Measurements from ENCODE around the gene GLYATL1B. TPM values are rescaled to one million over a fixed set of nuclear protein-coding genes. Genes with fewer than 3 reads are reported as not detected.
"Not testable (repeated sequence)": the region's sequence is repeated elsewhere in the genome, so short reads cannot be mapped to it uniquely, and the experiment has no call there.

GLYATL1B gene
- total RNA-seq, 1 experiment from 2014 or later: not detected

DNA sequence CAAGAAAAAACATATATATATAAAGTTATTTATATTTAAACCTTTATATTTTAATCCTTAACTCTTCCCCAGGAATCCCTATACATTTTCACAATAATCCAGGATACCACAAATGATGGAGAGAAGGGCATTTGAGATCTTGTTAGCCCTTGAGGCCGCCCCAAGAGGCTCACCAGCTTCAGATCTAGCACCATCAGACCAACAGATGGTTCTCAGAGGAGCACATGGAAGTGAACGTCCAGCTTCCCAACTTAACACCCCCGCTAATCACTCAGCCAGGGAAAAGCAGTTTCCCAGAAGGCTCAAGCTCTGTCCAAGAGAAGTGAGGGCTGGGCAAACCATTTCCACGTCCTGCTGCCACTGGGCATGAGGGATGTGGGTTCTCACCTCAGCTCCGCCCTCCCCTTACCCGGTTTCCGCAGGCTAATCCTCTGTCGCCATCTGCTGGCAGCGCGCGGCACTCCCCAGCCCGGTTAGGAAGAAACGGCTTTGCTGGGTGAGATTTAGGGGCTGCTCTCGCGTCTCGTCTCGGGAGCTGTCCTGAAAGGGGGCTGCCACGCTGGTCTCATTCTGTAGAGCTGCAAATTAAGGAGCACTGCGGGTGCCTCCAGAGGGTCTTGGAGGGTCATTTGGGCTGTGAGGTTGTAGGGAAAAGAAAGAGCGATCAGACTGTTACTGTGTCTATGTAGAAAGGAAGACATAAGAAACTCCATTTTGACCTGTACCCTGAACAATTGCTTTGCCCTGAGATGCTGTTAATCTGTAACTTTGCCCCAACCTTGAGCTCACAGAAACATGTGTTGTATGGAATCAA, 49.7 kb downstream of the GLYATL1B start:
- POLR2A ChIA-PET: interaction anchor here (0.7 kb wide), 1 partner anchor 9 kb away, joined by 3 read pairs; no protein-coding TSS in a partner anchor
- CTCF ChIA-PET: interaction anchor here (0.7 to 1.7 kb wide), 18 partner anchors 8 to 612 kb away, joined by 3 to 16 read pairs (median 4); partner anchors contain the start of gene FAM111B
- DNase-seq (ENCODE audit: low read depth, low spot score) (peak; percentile 49), ATAC-seq (peak; percentile 100)
- Histone ChIP-seq H3K9me3 (ENCODE audit: control insufficient read depth in 1 of 2, insufficient read depth in 1 of 2, low read depth in 1 of 2, low read length in 2 of 2) (peaks cover 0 to 10% of the 10 kb centered on the region in 2 experiments; a peak in 2 of 4 replicates), H3K9me2 (ENCODE audit: insufficient read depth) (no peaks in the 10 kb centered on the region), H3K36me3 (ENCODE audit: control insufficient read depth in 1 of 2, insufficient read depth in 2 of 2, low read length in 2 of 2) (0 out of 4 replicates have a peak, but pooled peaks cover 0 to 6% of the 10 kb centered on the region in 2 experiments), H3K4me2 (ENCODE audit: low read length) (peak overlapping the region; percentile 60), H3K79me2 (ENCODE audit: insufficient read depth, low read length) (no peaks in the 10 kb centered on the region), H3K27me3 (ENCODE audit: insufficient read depth, low read length) (no peaks in the 10 kb centered on the region), H3K27ac (ENCODE audit: low read depth, low read length) (no peak overlapping the region), H2AFZ (ENCODE audit: low read depth, low read length, poor library complexity, severe bottlenecking) (peak overlapping the region; percentile 77), H3K4me1 (ENCODE audit: control insufficient read depth in 1 of 2, insufficient read depth in 2 of 2, low read length in 2 of 2) (peaks cover 0 to 6% of the 10 kb centered on the region in 2 experiments; a peak in 2 of 4 replicates), H4K20me1 (ENCODE audit: insufficient read depth) (no peaks in the 10 kb centered on the region), H3K4me3 (replicated peaks in 1 of 2; ENCODE audit: low read depth in 1 of 2, low read length in 2 of 2) (0 out of 4 replicates have a peak overlapping the region, but pooled peaks of 1 of the 2 experiments have one; percentile 17), H3K9ac (ENCODE audit: low read length) (no peak overlapping the region)
- intact Hi-C loops (cut with micrococcal nuclease): loop anchor here (1.0 to 5.0 kb wide), 4 partner anchors 39 to 349 kb away; no protein-coding TSS in a partner anchor
- RAD21 ChIA-PET (ENCODE audit: low non-redundant PET in 1 of 2, low total read pairs in 2 of 2, uncharacterized antibody in 2 of 2, unreplicated experiment in 2 of 2): interaction anchor here (1.1 to 1.8 kb wide), 2 partner anchors 29 to 77 kb away, joined by 3 to 5 read pairs; partner anchors contain the start of gene FAM111B (in 1 of the 2)
- no peak for TF ChIP-seq ZFX (IDR thresholded peaks at IDR 0.05)
- TF ChIP-seq EGR1 (IDR thresholded peaks at IDR 0.05; ENCODE audit: low read depth): no peak
- peak; percentile 90 for TF ChIP-seq RAD21 (IDR thresholded peaks at IDR 0.05; ENCODE audit: low read depth)
- TF ChIP-seq TCF7L2 (IDR thresholded peaks at IDR 0.05; ENCODE audit: borderline replicate concordance, extremely low read depth, insufficient read depth, insufficient read length): no peak
- TF ChIP-seq EZH2phosphoT487 (IDR thresholded peaks at IDR 0.05; ENCODE audit: borderline replicate concordance): no peak
- peak; percentile 55 for TF ChIP-seq YY1 (IDR thresholded peaks at IDR 0.05; ENCODE audit: extremely low read depth, insufficient replicate concordance, low read depth, low read length)
- TF ChIP-seq MAX (IDR thresholded peaks at IDR 0.05): peak; percentile 21; the same call in 1 of the 2 replicates
- TF ChIP-seq, protein P1, sequence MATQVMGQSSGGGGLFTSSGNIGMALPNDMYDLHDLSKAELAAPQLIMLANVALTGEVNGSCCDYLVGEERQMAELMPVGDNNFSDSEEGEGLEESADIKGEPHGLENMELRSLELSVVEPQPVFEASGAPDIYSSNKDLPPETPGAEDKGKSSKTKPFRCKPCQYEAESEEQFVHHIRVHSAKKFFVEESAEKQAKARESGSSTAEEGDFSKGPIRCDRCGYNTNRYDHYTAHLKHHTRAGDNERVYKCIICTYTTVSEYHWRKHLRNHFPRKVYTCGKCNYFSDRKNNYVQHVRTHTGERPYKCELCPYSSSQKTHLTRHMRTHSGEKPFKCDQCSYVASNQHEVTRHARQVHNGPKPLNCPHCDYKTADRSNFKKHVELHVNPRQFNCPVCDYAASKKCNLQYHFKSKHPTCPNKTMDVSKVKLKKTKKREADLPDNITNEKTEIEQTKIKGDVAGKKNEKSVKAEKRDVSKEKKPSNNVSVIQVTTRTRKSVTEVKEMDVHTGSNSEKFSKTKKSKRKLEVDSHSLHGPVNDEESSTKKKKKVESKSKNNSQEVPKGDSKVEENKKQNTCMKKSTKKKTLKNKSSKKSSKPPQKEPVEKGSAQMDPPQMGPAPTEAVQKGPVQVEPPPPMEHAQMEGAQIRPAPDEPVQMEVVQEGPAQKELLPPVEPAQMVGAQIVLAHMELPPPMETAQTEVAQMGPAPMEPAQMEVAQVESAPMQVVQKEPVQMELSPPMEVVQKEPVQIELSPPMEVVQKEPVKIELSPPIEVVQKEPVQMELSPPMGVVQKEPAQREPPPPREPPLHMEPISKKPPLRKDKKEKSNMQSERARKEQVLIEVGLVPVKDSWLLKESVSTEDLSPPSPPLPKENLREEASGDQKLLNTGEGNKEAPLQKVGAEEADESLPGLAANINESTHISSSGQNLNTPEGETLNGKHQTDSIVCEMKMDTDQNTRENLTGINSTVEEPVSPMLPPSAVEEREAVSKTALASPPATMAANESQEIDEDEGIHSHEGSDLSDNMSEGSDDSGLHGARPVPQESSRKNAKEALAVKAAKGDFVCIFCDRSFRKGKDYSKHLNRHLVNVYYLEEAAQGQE (IDR thresholded peaks at IDR 0.05; ENCODE audit: low read depth): no peak
- peak; percentile 72 to 99 (median 99); a peak in 5 of 6 replicates for TF ChIP-seq CTCF (IDR thresholded peaks at IDR 0.05 in 2 of 3, conservative IDR thresholded peaks at IDR 0.05 in 1 of 3; ENCODE audit: borderline replicate concordance in 1 of 3, insufficient read depth in 1 of 3, low read depth in 2 of 3, low read length in 2 of 3)
- no TSS peak for BruUV-seq (replicated peaks)

GRCh38 chr11:59136551-59136950, 50.4 kb downstream of the GLYATL1B start:
- POLR2A ChIA-PET; H3K4me3 ChIP-seq (replicated peaks in 1 of 2; ENCODE audit: low read depth in 1 of 2, low read length in 2 of 2); H3K9me2 ChIP-seq (ENCODE audit: insufficient read depth); H3K27ac ChIP-seq (ENCODE audit: low read depth, low read length); DNase-seq (ENCODE audit: low read depth, low spot score); H2AFZ ChIP-seq (ENCODE audit: low read depth, low read length, poor library complexity, severe bottlenecking); ATAC-seq; H3K36me3 ChIP-seq (ENCODE audit: control insufficient read depth in 1 of 2, insufficient read depth in 2 of 2, low read length in 2 of 2); H3K9me3 ChIP-seq (ENCODE audit: control insufficient read depth in 1 of 2, insufficient read depth in 1 of 2, low read depth in 1 of 2, low read length in 2 of 2); BruUV-seq (replicated peaks); H3K9ac ChIP-seq (ENCODE audit: low read length); H3K4me1 ChIP-seq (ENCODE audit: control insufficient read depth in 1 of 2, insufficient read depth in 2 of 2, low read length in 2 of 2); H3K27me3 ChIP-seq (ENCODE audit: insufficient read depth, low read length); H3K79me2 ChIP-seq (ENCODE audit: insufficient read depth, low read length); H4K20me1 ChIP-seq (ENCODE audit: insufficient read depth): not testable (repeated sequence)
- RAD21 ChIA-PET (ENCODE audit: low non-redundant PET in 1 of 2, low total read pairs in 2 of 2, uncharacterized antibody in 2 of 2, unreplicated experiment in 2 of 2): interaction anchor here in 1 of 2 experiments (1.8 kb wide), 1 partner anchor 30 kb away, joined by 5 read pairs; the partner anchor contains the start of gene FAM111B
- peak overlapping the region; percentile 60; the same call in 1 of the 2 replicates for H3K4me2 ChIP-seq (ENCODE audit: low read length)
- intact Hi-C loops (cut with micrococcal nuclease): loop anchor here (1.0 to 5.0 kb wide), 4 partner anchors 39 to 349 kb away; no protein-coding TSS in a partner anchor
- CTCF ChIA-PET: interaction anchor here (1.1 to 1.7 kb wide), 7 partner anchors 8 to 484 kb away, joined by 3 to 16 read pairs (median 4); partner anchors contain the start of gene FAM111B
